K562 (cell line): Measurements from ENCODE around the gene CPT1A. TPM values are rescaled to one million over a fixed set of nuclear protein-coding genes. Genes with fewer than 3 reads are reported as not detected.
A peak's percentile ranks its signal among the peaks of the same experiment; 100 is the strongest.

Experiments
- FOXM1 ChIP-seq, 2 experiments: fragments of 450-650 bp in 1 of 2; sonication (generic) in 1 of 2; formaldehyde crosslinking in 1 of 2; IDR thresholded peaks; 2 replicates each; pipeline versions ENCODE4 v1.6.1 to v1.9.0; 2017 to 2022; ENCODE audit warnings: low read depth in 2 of 2, mild to moderate bottlenecking in 2 of 2, missing genetic modification reagents in 1 of 2, moderate library complexity in 1 of 2
- GABPB1 ChIP-seq: sonication (generic); formaldehyde crosslinking; IDR thresholded peaks from 2 replicates; pipeline ENCODE4 v1.8.0; 2022; ENCODE audit warnings: mild to moderate bottlenecking, missing genetic modification reagents
- KAT7 ChIP-seq: sonication (generic); formaldehyde crosslinking; IDR thresholded peaks from 2 replicates; pipeline ENCODE4 v1.8.0; 2022; ENCODE audit warnings: missing genetic modification reagents, mild to moderate bottlenecking, borderline replicate concordance
- LCOR ChIP-seq: sonication (generic); formaldehyde crosslinking; IDR thresholded peaks from 2 replicates; pipeline ENCODE4 v1.8.0; 2022; ENCODE audit warnings: mild to moderate bottlenecking, missing genetic modification reagents
- MIER1 ChIP-seq: fragments of 450-650 bp; IDR thresholded peaks from 2 replicates; pipeline ENCODE4 v1.6.1; 2016; ENCODE audit warnings: antibody characterized with exemption, mild to moderate bottlenecking, low read depth
- PRDM10 ChIP-seq: fragments of 450-650 bp; IDR thresholded peaks from 2 replicates; pipeline ENCODE4 v1.6.1; 2018; ENCODE audit not compliant: partially characterized antibody
- RAD21 ChIP-seq, 2 experiments: fragments of 250-450 bp in 1 of 2; fragments of 450-650 bp in 1 of 2; sonication (Bioruptor Pico) in 1 of 2; formaldehyde crosslinking in 1 of 2; IDR thresholded peaks in 1 of 2; conservative IDR thresholded peaks in 1 of 2; 2 replicates each; pipeline versions ENCODE4 v1.4.0 to v1.8.0; 2020 to 2022; ENCODE audit warnings: mild to moderate bottlenecking in 2 of 2, moderate library complexity in 1 of 2
- SMC3 ChIP-seq: conservative IDR thresholded peaks from 2 replicates; pipeline ENCODE4 v1.6.1; 2011; ENCODE audit warnings: low read depth, low read length, improper control_type of control experiment; ENCODE audit not compliant: insufficient read depth
- TAF7 ChIP-seq: fragments of 450-650 bp; IDR thresholded peaks from 2 replicates; pipeline ENCODE4 v1.6.1; 2016; ENCODE audit warnings: missing genetic modification characterization, missing compliant biosample characterization
- ZBTB40 ChIP-seq, 2 experiments: fragments of 450-650 bp in 1 of 2; sonication (generic) in 1 of 2; formaldehyde crosslinking in 1 of 2; IDR thresholded peaks; 2 replicates each; pipeline versions ENCODE4 v1.7.1 to v1.9.0; 2016 to 2022; ENCODE audit warnings: inconsistent platforms in 1 of 2, mild to moderate bottlenecking in 1 of 2, missing genetic modification reagents in 1 of 2
- ZNF197 ChIP-seq: fragments of 200-800 bp; sonication (Bioruptor generic); IDR thresholded peaks from 2 replicates; pipeline ENCODE4 v1.6.1; 2016; ENCODE audit warnings: low read depth, missing genetic modification characterization, missing compliant biosample characterization
- ZNF778 ChIP-seq: fragments of 450-650 bp; formaldehyde crosslinking; IDR thresholded peaks from 2 replicates; pipeline ENCODE4 v1.4.0; 2020; ENCODE audit warnings: mild to moderate bottlenecking, moderate library complexity
- polyA plus RNA-seq, 8 experiments: library from polyadenylated mRNA; depleted of rRNA in 4 of 8; stranded (reverse) in 5 of 8; unstranded in 3 of 8; fragments of >200 nt; fragmentation: Nextera tagmentation in 2 of 8; fragmentation: Illumina TruSeq in 1 of 8; extraction: Ambion mirVana in 2 of 8; extraction: Trizol in 1 of 8; gene quantifications; 2 replicates each; pipeline versions ENCODE4 v1.2.1 to v1.2.3, GENCODE V29; 2011 to 2014; ENCODE audit warnings: inconsistent platforms in 1 of 8, missing spikeins in 1 of 8
- total RNA-seq, 7 experiments: library from RNA; depleted of rRNA in 6 of 7; stranded (reverse); fragments of >200 nt in 6 of 7; fragmentation: Illumina TruSeq in 2 of 7; extraction: Trizol in 2 of 7; gene quantifications; 2 replicates each; pipeline versions ENCODE4 v1.2.1 to v1.2.3, GENCODE V29; 2011 to 2021; ENCODE audit warnings: low replicate concordance in 1 of 7
- TF ChIP-seq, protein P1 (sequence below): IDR thresholded peaks from 2 replicates; pipeline ENCODE4 v1.6.1; 2011; ENCODE audit not compliant: insufficient read length; ENCODE audit errors: extremely low read depth

Gene CPT1A
- total and polyA plus RNA-seq, 9 of the 15 experiments (the other 6 are each of a cell fraction or from before 2014, with no cell fraction given) = 2.6 to 29.1 (median 12.3) TPM

- TF ChIP-seq ZBTB40 (IDR thresholded peaks at IDR 0.05) (0 out of 2 replicates have a peak, but pooled peaks have one; percentile 5), ZBTB40 (CRISPR knock-in tag; IDR thresholded peaks at IDR 0.05) (no peak), KAT7 (CRISPR knock-in tag) (0 out of 2 replicates have a peak, but pooled peaks have one; percentile 44), ZNF197 (CRISPR knock-in tag) (no peak), FOXM1 (IDR thresholded peaks at IDR 0.05; ENCODE audit: low read depth) (no peak), FOXM1 (CRISPR knock-in tag; IDR thresholded peaks at IDR 0.05; ENCODE audit: low read depth) (no peak), GABPB1 (CRISPR knock-in tag) (peak; percentile 30; the same call in 1 of the 2 replicates), MIER1 (peak; percentile 38; the same call in 1 of the 2 replicates), LCOR (0 out of 2 replicates have a peak, but pooled peaks have one; percentile 51), ZNF778 (no peak), RAD21 (CRISPR knock-in tag; conservative IDR thresholded peaks at IDR 0.05 in 1 of 2, IDR thresholded peaks at IDR 0.05 in 1 of 2) (peak in 1 of 2 experiments; percentile 24; a peak in 1 of 4 replicates), PRDM10 (peak; percentile 91), SMC3 (no peak), TAF7 (no peak)
- TF ChIP-seq, protein P1, sequence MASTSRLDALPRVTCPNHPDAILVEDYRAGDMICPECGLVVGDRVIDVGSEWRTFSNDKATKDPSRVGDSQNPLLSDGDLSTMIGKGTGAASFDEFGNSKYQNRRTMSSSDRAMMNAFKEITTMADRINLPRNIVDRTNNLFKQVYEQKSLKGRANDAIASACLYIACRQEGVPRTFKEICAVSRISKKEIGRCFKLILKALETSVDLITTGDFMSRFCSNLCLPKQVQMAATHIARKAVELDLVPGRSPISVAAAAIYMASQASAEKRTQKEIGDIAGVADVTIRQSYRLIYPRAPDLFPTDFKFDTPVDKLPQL = no peak
Measured at GRCh38 chr11:68870470-68870869, 28.8 kb upstream of the CPT1A start (continued).
